NCI-H1930 (cell line): ENCODE data around the gene EFCAB13.

Source experiments
- DNase-seq, 2 experiments: peaks; one replicate each; lab custom pipeline; 2025; lab: John Stamatoyannopoulos, UW

The EFCAB13 gene, protein sequence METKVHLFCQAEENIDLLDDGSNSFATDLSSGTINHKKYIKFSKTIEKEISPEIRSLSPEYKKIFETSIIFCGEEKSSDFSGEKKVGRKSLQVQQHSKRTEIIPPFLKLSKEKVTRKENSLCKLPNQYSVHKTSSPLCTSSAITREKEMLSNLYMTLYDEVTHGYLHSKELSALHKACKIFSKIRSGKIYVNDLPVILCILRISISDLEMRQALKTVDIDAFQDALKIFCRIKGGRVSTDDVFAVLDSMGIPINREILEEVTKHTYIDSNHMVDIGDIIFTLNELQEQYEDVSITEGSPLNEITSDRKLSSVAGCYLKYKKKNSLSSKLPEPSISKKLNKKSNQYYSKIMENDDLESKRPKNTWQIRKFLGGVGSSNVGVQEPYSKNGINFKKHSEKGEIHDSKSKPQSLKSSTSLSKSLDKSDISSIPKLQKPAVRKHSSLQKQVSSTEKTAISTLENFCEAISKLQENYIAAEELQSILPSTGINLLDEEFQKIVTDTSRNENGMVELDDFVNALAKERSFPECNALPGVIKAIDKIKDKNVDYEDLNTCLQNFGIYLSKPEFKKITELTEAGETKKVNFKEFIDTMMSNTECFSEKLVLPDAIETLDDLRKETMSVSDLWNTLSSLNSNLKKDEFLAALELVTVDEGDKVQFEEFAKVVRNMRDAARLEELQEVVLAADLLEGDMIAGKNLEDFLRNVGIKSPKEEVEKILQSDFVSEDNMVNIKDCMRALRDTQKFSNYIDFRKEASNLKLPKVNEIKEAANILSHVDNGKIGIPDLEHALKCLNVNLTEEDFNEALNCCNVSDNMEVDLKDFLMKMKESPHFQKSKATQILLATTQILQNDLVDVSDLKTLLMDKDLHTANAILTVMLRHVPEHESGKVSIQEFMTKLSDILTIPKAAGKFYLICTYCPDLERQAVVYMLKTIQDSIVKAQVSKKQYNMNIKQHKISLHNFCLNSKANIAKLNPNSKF

DNA sequence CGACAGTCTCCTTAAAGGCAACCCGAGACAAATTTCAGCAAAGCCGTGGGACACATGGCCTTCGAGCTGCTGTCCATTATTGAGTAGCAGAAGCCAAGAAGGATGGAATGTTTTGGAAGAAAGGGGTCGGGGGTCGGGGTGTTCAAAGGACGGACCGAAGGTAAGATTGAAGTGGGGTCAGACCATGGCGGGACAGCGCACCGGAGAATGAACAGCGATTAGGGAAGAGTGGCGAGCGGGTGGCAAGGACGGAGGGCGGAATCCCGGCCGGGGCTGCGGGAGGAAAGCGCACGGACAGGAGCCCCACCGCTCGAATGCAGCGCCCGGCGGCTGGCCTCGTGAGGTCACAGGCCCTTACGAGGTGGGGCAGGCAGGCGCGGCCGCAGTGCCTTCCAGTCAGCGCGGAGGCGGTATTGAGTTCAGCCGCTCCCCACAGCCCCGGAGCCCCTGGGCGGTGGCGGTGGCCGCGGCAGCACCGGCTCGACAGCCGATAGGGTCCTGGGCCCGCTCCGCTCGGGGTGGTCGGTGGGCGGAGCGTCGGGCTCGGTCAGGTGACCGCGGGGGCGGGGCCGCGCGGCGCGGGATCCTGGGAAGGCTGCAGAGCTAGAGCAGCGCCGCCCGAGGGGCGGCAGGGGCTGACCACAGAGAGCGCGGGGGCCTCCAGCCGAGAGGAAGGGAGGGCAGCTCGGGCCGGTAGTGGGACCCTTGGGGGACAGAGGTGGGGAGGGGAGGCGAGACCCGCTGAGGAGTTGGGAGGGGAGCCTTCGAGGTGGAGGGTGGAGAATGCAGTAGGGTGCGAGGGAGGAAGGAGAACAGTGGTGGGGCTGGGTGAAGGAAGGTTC lies at the start of gene EFCAB13:
Gene EFCAB13 (plus strand): TSS at position 574 of the 842 bp plus-strand sequence. CDS start 4,399 bp downstream, outside the sequence.
- peak; percentile 91 to 93 for DNase-seq

DNA sequence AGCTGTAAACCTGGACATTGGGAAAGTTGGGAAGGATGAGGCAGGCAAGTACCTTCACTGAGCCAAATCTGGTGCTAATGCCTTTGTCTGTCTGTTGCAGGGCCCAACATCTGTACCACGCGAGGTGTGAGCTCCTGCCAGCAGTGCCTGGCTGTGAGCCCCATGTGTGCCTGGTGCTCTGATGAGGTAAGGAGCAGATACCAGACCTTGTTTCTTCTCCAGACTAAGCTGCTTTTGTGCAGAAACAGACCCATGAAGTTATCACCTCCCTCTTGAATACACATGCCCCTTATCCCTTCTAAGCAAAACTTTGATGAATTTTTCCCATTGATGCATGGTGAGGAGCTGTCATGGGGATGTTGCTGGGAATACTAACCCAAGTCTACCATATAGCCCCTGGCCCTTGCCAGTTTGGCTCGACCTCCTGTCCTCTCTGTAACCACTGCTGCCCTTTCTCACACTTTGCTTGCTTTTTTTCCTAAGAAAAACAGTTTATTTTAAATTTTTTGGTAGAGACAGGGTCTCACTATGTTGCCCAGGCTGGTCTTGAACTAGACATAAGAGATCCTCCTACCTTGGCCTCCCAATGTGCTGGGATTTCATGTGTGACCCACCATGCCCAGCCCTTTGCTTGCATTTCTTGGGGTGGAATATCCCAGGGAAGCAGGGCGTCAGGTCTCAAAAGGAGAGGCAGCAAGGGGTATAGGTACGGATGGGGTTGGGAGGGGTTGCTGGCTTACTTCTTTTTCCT lies 49.3 kb upstream of the EFCAB13 start:
- DNase-seq, result no peak

DNA sequence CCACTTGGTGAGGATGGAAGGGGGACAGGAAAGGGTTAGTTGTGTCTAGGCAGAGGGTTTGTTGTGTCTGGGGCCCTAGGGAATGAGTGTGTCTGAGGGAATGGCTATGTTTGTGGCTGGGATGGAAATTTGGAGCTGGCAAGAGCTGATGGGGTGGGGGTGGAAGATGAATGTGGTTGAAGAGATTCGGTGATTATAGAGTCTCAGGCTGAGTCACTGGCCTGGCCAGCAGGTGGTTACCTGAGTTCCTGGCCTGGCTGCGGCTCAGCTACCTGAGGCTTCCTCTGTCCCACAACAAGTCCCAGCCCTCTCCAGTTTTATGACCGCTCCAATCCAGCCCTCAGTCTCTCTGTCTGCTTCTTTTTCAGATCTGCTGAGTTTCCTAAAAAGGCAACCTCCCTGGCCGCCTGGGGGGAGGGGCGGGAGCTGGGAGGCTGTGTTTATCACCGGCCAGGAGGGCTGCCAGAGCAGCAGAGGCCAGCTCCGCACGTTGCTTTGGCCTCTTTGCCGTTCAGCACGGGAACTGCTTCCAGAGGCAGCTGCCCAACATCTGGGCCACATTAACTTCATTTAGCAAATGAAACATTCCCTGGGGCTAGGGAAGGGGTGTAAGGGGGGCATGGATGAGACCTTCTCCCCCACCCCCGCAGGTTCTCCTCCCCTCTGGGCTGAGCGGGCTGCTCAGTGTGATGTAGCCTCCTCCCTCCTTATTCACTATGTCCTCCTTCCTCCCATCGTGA lies 48.3 kb upstream of the EFCAB13 start:
- no peak for DNase-seq

DNA sequence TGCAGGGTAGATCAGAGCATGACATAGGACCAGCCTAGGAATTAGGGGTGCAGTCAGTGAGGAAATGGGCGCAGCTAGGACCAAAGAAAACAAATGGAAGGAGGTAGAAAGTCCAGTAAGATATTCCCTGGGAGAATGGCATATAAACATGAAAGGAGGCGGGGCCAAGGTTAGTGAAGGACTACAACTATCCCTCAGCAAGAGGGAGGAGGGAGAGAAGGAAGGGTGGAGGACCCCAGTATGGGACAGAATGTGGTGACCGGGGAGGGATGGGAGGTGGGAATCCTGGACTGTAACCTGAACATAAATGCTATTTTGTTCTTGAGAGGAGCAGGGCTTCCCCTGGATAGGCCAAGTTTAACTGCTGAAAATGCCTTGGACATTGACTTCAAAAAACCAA lies 47.3 kb upstream of the EFCAB13 start:
- DNase-seq, result no peak

DNA sequence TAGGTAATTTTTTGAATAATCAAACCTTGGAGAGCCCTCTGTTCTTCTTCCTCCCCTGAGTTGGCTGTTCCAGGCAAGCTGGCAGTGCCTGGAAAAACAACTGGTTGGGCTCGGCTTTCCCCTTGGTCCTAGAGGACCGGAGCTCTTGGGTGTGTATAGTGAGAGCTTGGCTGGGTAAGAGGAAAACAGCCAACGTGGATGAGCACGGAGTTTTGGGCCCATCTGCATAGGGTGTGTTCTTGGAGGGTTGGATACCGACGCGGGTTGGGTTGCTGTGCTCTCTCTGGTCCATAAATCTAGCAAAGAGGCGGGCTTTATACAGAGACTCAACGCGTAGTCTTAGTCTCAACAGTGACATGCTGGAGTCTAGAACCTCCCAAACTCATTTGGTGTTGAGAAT lies 46.9 kb upstream of the EFCAB13 start:
- DNase-seq, result no peak

DNA sequence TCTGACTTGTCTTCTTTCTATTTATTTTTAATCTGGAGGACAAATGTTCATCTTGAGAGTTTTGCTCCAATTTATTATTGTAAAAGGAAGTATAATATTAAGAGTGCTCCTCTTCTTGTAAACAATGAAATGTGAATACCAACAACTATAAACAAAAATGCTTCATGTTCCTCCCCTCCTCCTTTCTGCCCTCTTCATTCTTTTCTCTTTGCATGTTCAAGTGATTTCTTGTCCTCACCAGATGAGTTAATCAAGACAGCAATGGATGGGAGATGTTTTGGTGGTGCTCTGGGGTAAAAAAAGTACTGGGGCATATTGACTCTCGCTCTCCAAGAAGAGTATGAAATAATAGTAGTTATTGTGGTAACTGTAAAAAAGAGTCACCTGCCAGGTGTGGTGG lies 45.8 kb upstream of the EFCAB13 start:
- DNase-seq, result no peak

DNA sequence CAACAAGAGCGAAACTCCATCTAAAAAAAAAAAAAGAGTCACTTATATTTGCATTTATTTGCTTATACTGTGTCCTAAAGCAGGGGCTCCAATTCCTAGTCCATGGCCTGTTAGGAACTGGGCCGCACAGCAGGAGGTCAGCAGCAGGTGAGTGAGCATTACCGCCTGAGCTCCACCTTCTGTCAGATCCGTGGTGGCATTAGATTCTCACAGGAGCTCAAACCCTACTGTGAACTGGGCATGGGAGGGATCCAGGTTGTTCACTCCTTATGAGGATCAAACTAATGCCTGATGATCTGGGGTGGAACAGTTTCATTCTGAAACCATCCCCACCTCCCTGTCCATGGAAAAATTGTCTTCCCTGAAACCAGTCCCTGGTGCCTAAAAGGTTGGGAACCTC lies 45.2 kb upstream of the EFCAB13 start:
- DNase-seq, result no peak

DNA sequence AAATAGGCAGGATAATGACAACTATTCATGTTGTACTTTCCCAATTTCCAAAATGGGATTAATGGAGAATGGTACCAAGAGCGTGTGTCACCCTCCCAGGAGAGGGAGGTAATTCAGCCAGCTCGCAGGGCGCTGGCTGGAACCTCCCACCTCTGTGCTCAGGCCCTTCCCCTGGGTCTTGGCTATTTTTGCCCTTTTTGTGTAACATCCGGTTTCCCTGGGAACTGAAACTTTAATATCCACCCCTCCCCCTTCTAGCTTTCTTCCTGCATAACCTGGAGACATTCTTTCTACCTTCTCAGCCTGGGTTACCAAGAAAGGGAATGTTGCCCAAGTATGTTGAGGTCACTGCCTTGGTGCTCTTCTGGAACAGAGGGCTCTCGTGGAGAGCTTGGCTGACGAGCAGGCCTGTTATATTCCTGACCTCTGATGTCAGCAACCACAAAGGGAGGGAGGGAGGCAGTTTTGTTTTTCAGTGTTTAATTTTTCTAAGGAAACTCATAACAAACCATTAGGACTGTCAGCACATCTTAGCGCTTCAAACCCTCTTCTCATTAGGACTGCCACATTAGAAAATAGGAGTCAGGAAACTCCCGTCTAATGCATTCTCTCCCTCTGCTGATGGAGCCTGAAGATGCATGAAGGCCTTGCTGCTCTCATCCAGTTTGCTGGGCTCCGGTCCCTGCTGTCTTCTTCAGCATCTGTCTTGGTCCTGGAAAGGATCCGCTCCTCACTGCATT lies 44.5 kb upstream of the EFCAB13 start:
- no peak for DNase-seq

DNA sequence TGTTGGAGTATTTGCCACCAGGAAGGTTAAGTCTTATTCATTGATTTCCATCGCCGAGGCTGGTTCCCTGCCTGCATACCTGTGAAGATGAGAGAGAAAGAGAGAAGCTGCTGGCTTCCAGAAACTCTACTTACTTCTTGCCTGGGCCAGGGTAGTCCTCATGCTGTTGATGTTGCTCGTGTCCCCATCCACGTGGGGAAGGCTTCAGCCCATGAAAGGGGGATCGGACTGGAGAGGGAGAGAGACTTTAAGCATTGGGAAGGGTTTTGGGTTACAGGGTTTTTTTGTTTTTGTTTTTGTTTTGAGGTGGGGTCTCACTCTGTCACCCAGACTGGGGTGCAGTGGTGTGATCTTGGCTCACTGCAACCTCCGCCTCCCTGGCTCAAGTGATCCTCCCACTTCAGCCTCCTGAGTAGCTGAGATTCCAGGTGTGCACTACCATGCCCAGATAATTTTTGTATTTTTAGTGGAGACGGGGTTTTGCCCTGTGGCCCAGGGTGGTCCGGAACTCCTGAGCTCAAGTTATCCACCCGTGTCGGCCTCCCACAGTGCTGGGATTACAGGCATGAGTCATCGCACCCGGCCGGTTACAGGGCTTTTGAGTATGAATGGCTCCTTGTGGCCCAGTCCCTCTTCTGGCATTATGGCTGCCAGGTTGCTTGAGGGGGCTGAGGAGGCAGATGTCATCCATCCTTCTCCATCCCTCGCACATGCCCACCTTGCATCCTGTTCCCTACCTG lies 43.5 kb upstream of the EFCAB13 start:
- no peak for DNase-seq

DNA sequence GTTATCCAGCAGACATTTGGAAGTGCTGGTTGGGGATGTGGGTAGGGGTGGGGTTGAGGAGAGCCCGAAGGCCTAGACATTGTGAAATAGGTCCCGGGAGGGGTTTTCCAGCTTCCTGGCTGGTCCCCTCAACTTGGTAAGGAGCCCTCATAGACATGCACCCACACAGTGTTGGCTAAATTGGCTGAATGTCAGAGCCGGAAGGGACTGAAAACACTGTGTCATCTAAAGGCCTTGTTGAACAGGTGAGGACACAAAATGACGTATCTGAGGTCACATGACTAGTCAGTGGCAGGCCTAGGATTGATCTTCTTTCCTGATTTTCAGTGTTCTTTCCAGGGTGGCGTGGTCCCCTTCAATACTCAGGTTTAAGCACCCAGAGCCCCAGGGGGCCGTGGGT lies 42.5 kb upstream of the EFCAB13 start:
- DNase-seq, result no peak

DNA sequence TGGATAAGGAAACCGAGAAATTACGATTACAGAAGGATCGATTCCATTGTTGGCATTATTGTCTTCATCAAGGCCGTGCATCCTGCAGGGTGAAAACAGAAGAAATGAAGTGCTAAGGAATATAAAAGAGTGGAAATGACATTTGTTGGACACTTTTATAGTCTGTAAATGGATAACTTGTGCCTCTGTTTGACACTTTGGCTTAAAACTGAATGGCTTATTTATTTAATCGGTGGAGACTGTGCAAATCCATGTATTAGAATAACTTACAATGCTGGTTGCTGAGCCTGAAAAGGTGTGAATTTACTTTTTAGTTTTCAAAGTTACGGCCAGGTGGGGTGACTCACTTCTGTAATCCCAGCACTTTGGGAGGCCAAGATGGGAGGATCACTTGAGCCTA lies 38.8 kb upstream of the EFCAB13 start:
- DNase-seq, result no peak

DNA sequence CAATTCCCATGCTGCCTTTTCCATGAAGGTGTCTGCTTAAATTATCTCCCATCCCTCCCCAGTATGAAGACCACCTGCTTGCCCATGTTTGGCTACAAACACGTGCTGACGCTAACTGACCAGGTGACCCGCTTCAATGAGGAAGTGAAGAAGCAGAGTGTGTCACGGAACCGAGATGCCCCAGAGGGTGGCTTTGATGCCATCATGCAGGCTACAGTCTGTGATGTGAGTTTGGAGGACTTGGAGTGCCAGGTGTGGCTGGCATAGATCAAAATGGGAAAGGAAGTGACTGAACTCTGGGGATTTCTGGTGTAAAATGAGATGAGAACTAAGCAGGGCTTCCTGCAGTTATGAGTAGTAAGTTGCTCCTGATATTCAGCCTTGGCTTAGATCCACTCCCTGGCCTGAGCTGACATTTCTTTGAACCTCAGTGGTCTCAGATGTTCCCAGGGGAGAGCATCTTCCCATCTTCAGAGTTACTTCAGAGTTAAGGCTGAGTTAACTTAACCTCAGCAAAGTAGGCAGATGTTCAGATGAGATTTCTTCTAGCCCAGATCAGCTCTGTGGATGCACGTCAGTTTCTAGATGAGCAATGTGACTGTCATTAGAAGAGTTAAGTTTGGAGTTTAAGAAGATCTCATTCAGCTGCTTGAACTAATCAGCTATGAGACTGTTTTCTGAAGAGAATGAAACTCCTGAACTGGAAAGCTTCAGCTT lies 37.4 kb upstream of the EFCAB13 start:
- no peak for DNase-seq

DNA sequence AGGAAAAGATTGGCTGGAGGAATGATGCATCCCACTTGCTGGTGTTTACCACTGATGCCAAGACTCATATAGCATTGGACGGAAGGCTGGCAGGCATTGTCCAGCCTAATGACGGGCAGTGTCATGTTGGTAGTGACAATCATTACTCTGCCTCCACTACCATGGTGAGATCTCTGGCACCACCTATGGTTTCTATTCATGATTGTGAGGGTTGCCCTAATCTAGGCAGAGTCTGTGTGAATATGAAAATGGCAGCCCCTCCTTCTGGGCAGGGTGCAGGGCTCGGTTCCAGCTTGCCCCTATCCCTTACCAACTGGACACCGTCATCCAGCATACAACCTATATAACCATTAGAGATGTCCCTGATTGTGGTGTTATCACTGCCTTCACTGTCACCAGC lies 36.7 kb upstream of the EFCAB13 start:
- no peak for DNase-seq

DNA sequence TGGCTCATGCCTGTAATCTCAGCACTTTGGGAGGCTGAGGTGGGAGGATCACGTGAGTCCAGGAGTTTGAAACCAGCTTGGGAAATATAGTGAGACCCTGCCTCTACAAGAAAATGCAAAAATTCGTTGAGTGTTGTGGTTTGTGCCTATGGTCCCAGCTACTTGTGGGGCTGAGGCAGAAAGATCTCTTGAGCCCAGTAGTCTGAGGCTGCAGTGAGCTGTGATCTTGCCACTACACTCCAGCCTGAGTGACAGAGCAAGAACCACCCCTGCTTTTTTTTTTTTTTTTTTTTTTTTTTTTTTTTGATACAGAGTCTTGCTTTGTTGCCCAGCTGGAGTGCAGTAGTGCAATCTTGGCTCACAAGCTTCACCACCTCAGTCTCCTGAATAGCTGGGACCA lies 36.1 kb upstream of the EFCAB13 start:
- DNase-seq, result no peak

DNA sequence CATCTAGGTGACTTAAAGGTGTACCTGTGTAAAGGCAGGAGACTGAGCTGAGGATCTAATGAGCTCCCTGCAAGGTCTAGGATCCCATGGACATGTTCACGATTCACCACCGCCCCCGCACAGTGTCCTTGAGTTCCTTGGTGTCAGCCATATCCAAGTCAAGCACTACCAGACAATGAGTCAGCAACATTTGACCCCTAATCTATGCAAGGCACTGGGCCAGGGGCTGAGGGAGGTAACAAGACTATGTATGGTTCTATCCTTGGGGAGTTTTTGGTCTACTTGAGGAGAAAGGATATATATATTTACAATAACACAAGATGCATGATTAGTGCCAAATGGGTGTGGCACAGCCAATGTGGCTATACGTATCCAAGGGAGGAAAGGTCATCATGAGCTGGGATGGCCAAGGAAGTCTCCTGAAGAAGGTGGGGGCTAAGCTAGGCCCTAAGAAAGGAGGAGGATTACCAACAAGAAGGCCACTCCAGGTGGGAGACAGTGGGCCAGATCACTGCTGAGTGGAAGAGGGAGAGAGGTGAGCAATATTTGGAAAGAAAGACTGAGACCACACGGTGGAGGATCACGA lies 35.1 kb upstream of the EFCAB13 start:
- DNase-seq, result no peak

DNA sequence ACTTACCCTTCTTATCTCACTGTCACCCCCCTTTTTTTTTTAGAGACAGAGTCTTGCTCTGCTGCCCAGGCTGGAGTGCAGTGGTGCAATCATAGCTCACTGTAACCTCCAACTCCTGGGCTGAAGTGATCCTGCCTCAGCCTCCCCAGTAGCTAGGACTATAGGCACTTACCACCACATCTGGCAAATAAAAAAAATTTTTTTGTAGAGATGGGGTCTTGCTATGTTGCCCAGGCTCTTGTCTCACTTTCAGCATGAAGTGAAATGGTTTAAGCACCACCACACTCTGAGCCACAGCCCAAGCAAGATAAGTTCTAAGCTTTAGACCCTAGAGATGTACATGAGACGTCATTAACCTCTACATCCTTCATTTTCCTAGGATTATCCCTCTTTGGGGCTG lies 34.5 kb upstream of the EFCAB13 start:
- no peak for DNase-seq

DNA sequence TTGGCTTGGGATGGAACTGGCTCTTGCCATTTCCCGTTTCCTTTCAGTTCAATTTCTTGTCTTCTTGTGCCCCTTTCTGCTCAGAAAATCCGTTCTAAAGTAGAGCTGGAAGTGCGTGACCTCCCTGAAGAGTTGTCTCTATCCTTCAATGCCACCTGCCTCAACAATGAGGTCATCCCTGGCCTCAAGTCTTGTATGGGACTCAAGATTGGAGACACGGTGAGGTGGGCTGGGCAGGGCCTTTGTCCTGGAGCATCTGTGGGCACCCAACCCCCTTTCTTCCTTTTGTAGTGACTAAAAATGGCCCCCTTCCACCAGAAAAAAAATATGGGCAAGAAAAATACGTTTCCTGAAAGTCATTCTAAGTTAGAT lies 32.9 kb upstream of the EFCAB13 start:
- no peak for DNase-seq

DNA sequence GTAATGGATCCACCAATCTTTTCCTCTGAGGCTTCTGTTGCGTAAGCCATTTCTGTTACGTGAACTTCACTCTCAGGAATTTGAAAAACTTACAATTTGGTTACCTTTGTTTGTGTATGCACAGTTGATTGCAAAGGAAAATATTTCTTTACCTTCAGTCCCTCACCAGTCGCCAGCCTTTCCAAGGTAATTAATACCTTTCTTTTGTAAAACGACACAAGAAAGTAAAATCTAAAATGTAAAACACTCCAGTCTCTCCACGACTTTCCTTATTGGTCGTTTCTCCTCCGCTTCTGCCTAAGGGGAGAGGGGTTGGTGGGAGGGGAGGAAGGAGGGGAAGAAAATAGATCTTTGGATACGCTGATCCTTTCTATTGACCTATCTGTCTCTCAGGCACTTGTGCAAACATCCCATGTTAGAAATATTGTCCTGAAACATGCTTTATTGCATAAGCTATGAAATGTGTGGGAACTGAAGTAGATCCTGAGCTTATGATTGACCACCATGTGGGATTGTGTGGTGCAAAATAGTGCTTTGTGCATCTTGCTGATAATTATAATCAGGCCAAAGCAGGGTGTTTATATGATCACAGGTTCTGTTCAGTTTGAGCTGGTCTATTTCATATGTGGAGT lies 32.4 kb upstream of the EFCAB13 start:
- no peak for DNase-seq
